ENCODE measurements around the gene RALGAPA1.
"Not testable (repeated sequence)": the region's sequence is repeated elsewhere in the genome, so short reads cannot be mapped to it uniquely, and the experiment has no call there.

The RALGAPA1 gene

DNA sequence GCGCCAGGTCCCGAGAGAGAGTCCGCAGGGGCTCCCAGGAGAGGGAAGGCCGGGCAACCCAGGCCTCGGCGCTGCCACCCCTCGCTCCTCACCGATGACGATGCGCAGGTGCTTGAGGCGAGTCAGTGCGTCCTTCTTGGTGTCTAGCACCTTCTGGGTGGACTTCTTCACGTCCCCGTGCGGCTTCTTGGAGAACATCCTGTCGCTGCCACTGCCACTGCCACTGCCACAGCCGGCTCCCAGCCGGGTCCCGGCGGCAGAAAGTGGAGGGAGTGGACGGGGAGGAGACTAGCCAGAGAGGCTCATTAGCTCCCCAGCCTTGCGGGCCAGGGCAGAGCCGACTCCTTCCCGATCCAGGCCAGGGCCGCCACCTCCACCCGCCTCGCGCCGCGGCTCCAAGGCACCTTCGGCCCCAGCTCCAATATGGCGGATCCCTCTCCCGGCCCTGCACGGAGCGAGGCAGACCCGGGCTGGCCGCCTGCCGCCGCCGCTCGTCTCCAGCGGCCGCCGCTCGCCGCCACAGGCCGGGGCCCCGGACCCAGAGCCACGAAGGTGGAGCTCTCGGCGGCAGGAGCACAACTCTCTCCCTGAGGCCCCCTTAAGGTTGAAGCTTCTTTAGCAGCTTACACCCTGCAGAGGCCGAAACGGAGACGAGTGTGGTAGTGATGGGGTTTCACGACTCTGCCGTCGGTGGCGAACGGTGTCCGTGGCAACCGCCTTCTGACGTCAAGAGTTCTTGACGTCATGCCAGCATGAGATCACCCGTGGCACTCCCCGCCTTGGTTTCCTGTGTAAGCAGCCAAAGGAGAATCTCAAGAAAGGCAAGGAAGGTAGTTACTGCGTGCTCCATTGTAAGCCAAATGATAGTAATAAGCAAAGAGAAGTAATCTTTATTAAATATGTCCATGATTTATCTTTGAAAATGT, at the start of gene RALGAPA1:
Gene RALGAPA1 (minus strand): TSS at position 658 of the 926 bp plus-strand sequence. CDS start 460 bp downstream, at position 198.
- peak within 1 kb of the TSS; percentile 96 for H3K4me3 ChIP-seq (ENCODE audit: low read length)
- H3K36me3 ChIP-seq (ENCODE audit: control insufficient read depth, low read length); H3K9me2 ChIP-seq (replicated peaks; ENCODE audit: control insufficient read depth, low read length); H3K27me3 ChIP-seq (ENCODE audit: control insufficient read depth, low read length); H4K20me1 ChIP-seq (ENCODE audit: control insufficient read depth, insufficient read depth, low read depth, low read length); H3K9me3 ChIP-seq (ENCODE audit: control insufficient read depth, insufficient read depth, low read length): not testable (repeated sequence)
- peaks cover 30% of the 10 kb centered on the region for H3K79me2 ChIP-seq (ENCODE audit: control insufficient read depth, low read length)
- TF ChIP-seq, protein P1, sequence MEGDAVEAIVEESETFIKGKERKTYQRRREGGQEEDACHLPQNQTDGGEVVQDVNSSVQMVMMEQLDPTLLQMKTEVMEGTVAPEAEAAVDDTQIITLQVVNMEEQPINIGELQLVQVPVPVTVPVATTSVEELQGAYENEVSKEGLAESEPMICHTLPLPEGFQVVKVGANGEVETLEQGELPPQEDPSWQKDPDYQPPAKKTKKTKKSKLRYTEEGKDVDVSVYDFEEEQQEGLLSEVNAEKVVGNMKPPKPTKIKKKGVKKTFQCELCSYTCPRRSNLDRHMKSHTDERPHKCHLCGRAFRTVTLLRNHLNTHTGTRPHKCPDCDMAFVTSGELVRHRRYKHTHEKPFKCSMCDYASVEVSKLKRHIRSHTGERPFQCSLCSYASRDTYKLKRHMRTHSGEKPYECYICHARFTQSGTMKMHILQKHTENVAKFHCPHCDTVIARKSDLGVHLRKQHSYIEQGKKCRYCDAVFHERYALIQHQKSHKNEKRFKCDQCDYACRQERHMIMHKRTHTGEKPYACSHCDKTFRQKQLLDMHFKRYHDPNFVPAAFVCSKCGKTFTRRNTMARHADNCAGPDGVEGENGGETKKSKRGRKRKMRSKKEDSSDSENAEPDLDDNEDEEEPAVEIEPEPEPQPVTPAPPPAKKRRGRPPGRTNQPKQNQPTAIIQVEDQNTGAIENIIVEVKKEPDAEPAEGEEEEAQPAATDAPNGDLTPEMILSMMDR (IDR thresholded peaks at IDR 0.05; ENCODE audit: low read depth, low read length, poor library complexity, severe bottlenecking): peak; percentile 31
- H3F3A ChIP-seq (ENCODE audit: control insufficient read depth, insufficient read depth): peaks cover 16% of the 10 kb centered on the region
- peak within 1 kb of the TSS; percentile 81 for H3K27ac ChIP-seq (ENCODE audit: low read depth, low read length)
- peak within 1 kb of the TSS; percentile 85 for H3K4me2 ChIP-seq (ENCODE audit: low read length)
- peaks cover 20% of the 10 kb centered on the region for H3K4me1 ChIP-seq (ENCODE audit: control insufficient read depth, low read length)

DNA sequence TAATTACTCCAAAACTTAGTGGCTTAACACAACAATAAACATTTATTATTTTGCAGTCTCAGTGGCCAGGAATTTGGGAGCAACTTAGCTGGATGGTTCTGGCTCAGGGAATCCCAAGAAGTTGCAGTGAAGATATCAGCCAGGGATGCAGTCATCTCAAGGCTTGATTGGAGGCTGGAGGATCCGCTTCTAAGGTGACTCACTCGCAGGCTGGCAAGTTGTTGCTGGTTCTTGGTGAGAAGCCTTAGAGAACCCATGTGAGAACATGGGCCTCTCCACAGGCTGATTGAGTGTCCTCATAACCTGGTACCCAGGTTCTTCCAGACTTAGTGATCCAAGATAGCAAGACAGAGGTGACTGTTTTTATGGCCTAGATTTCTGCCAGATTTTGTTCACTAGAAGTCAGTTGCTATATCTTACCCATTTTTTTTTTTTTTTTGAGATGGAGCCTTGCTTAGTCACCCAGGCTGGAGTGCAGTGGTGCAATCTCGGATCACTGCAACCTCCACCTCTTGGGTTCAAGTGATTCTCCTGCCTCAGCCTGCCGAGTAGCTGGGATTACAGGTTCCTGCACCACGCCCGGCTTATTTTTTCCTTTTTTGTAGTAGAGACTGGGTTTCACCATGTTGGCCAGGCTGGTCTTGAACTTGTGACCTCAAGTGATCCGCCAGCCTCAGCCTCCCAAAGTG, 49.6 kb upstream of the RALGAPA1 start:
- Histone ChIP-seq H3K27ac (ENCODE audit: low read depth, low read length) (no peak overlapping the region), H3K79me2 (ENCODE audit: control insufficient read depth, low read length) (no peaks in the 10 kb centered on the region; the same call in 1 of the 2 replicates), H4K20me1 (ENCODE audit: control insufficient read depth, insufficient read depth, low read depth, low read length) (no peaks in the 10 kb centered on the region), H3K9me3 (ENCODE audit: control insufficient read depth, insufficient read depth, low read length) (no peaks in the 10 kb centered on the region), H3K36me3 (ENCODE audit: control insufficient read depth, low read length) (peaks cover 19% of the 10 kb centered on the region), H3F3A (ENCODE audit: control insufficient read depth, insufficient read depth) (peaks cover 12% of the 10 kb centered on the region), H3K4me3 (ENCODE audit: low read length) (no peak overlapping the region), H3K4me2 (ENCODE audit: low read length) (no peak overlapping the region), H3K27me3 (ENCODE audit: control insufficient read depth, low read length) (no peaks in the 10 kb centered on the region), H3K4me1 (ENCODE audit: control insufficient read depth, low read length) (peaks cover 34% of the 10 kb centered on the region), H3K9me2 (replicated peaks; ENCODE audit: control insufficient read depth, low read length) (no peaks in the 10 kb centered on the region)
- TF ChIP-seq, protein P1 (IDR thresholded peaks at IDR 0.05; ENCODE audit: low read depth, low read length, poor library complexity, severe bottlenecking): no peak
- TF ChIP-seq EZH2phosphoT487 (IDR thresholded peaks at IDR 0.05; ENCODE audit: borderline replicate concordance, low read length): no peak

GRCh38 chr14:35855876-35856481, 46.9 kb upstream of the RALGAPA1 start:
- peak overlapping the region; percentile 67 for H3K4me2 ChIP-seq (ENCODE audit: low read length)
- no peaks in the 10 kb centered on the region; the same call in 1 of the 2 replicates for H3K79me2 ChIP-seq (ENCODE audit: control insufficient read depth, low read length)
- H3K4me3 ChIP-seq (ENCODE audit: low read length): peak overlapping the region; percentile 38
- peaks cover 13% of the 10 kb centered on the region for H3K36me3 ChIP-seq (ENCODE audit: control insufficient read depth, low read length)
- H3K9me2 ChIP-seq (replicated peaks; ENCODE audit: control insufficient read depth, low read length): no peaks in the 10 kb centered on the region
- H3K4me1 ChIP-seq (ENCODE audit: control insufficient read depth, low read length): peaks cover 30% of the 10 kb centered on the region
- no peaks in the 10 kb centered on the region for H3K27me3 ChIP-seq (ENCODE audit: control insufficient read depth, low read length)
- TF ChIP-seq, protein P1 (IDR thresholded peaks at IDR 0.05; ENCODE audit: low read depth, low read length, poor library complexity, severe bottlenecking): no peak
- TF ChIP-seq EZH2phosphoT487 (IDR thresholded peaks at IDR 0.05; ENCODE audit: borderline replicate concordance, low read length): no peak
- no peaks in the 10 kb centered on the region for H4K20me1 ChIP-seq (ENCODE audit: control insufficient read depth, insufficient read depth, low read depth, low read length)
- H3K27ac ChIP-seq (ENCODE audit: low read depth, low read length): peak overlapping the region; percentile 38
- peaks cover 4% of the 10 kb centered on the region; the same call in 1 of the 2 replicates for H3K9me3 ChIP-seq (ENCODE audit: control insufficient read depth, insufficient read depth, low read length)
- peaks cover 12% of the 10 kb centered on the region for H3F3A ChIP-seq (ENCODE audit: control insufficient read depth, insufficient read depth)

All from DOHH2 (cell line).